Measurements from ENCODE around the gene NRP1. TPM values are rescaled to one million over a fixed set of nuclear protein-coding genes. Genes with fewer than 3 reads are reported as not detected.

Gene NRP1
- polyA plus RNA-seq, 1 of the 3 experiments (the other 2 are of a cell fraction): 129 TPM

DNA sequence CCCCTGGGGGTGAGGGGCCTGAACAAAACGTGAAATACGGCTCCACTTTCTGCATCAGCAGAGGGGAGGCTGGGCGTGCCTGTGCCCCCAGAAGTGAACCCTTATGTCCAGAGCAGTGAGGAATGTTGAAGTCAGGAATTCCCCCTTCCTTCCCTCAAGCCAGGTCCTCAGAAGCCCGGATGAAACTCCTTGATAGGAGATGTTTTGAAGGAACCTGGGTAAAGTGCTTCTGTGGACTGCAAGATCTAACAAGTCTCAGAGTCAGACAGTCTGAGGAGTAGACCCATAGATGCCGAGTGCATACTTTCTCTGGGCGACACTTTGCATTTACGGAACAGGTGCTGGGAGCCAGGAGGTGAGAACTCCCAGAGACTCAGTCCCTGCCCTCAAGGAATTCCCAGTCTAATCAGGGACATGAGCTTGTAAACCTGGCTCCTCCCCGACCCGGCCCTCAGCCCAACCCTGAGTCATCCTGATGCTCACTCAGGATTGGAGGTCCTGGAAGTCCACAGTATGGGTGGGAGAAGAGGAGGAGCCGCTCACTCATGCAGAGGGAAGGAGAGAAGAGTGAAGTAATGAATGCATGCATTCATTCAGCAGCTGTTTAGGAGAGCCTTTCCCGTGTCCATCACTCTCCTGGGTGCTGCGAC lies 197.0 kb downstream of the NRP1 start:
- POLR2A ChIA-PET: no interaction called here
- no peaks in the 10 kb centered on the region for H3K79me2 ChIP-seq (ENCODE audit: insufficient read depth)
- H3K36me3 ChIP-seq (replicated peaks in 1 of 2; ENCODE audit: control insufficient read depth in 1 of 2, insufficient read depth in 2 of 2, low read length in 1 of 2): no peaks in the 10 kb centered on the region
- DNase-seq: no peak
- TF ChIP-seq NRF1 (IDR thresholded peaks at IDR 0.05; ENCODE audit: low read depth, low read length) (no peak), CTCF (IDR thresholded peaks at IDR 0.05) (no peak), IRF3 (IDR thresholded peaks at IDR 0.05; ENCODE audit: low read depth, low read length) (no peak), REST (IDR thresholded peaks at IDR 0.05; ENCODE audit: low read depth, low read length) (no peak)
- no peak overlapping the region for H3K4me3 ChIP-seq (ENCODE audit: low read depth in 2 of 2, low read length in 1 of 2)
- no peaks in the 10 kb centered on the region for H3K9me3 ChIP-seq
- H3K4me1 ChIP-seq (ENCODE audit: control insufficient read depth in 1 of 2, insufficient read depth in 2 of 2, low read depth in 1 of 2, low read length in 1 of 2): peaks cover 7 to 21% of the 10 kb centered on the region in 2 experiments; a peak in 2 of 4 replicates
- WGBS (ENCODE audit: low lambda C conversion rate): 83% methylated on average over 10 of the region's 12 CpGs
- H3K27me3 ChIP-seq (ENCODE audit: insufficient read depth): no peaks in the 10 kb centered on the region
- peaks cover 23% of the 10 kb centered on the region for H3F3A ChIP-seq (replicated peaks; ENCODE audit: insufficient read depth)
- peak overlapping the region in 1 of 2 experiments; percentile 31; a peak in 1 of 4 replicates for H3K27ac ChIP-seq (ENCODE audit: low read depth in 2 of 2, low read length in 1 of 2)
- no peak overlapping the region for H2AFZ ChIP-seq (ENCODE audit: low read depth)
- no peak overlapping the region for H3K9ac ChIP-seq
- CTCF ChIA-PET: interaction anchor here (1.1 kb wide), 2 partner anchors 18 to 27 kb away, joined by 3 to 5 read pairs; no protein-coding TSS in a partner anchor
- no peaks in the 10 kb centered on the region for H4K20me1 ChIP-seq (ENCODE audit: insufficient read depth)
- H3K9me2 ChIP-seq: no peaks in the 10 kb centered on the region
- H3K4me2 ChIP-seq: no peak overlapping the region

GRCh38 chr10:33136781-33137180 lies 197.7 kb downstream of the NRP1 start:
- peaks cover 23% of the 10 kb centered on the region for H3F3A ChIP-seq (replicated peaks; ENCODE audit: insufficient read depth)
- no peaks in the 10 kb centered on the region for H3K36me3 ChIP-seq (replicated peaks in 1 of 2; ENCODE audit: control insufficient read depth in 1 of 2, insufficient read depth in 2 of 2, low read length in 1 of 2)
- H3K9me3 ChIP-seq: no peaks in the 10 kb centered on the region
- 10% methylated on average over 1 of the region's 1 CpG for WGBS (ENCODE audit: low lambda C conversion rate)
- H3K9ac ChIP-seq: no peak overlapping the region
- H3K9me2 ChIP-seq: no peaks in the 10 kb centered on the region
- H3K4me1 ChIP-seq (ENCODE audit: control insufficient read depth in 1 of 2, insufficient read depth in 2 of 2, low read depth in 1 of 2, low read length in 1 of 2): peaks cover 7 to 21% of the 10 kb centered on the region in 2 experiments; a peak in 2 of 4 replicates
- peak overlapping the region in 1 of 2 experiments; percentile 31; a peak in 2 of 4 replicates for H3K27ac ChIP-seq (ENCODE audit: low read depth in 2 of 2, low read length in 1 of 2)
- no peak overlapping the region for H2AFZ ChIP-seq (ENCODE audit: low read depth)
- no peaks in the 10 kb centered on the region for H3K27me3 ChIP-seq (ENCODE audit: insufficient read depth)
- CTCF ChIA-PET: no interaction called here
- no peaks in the 10 kb centered on the region for H3K79me2 ChIP-seq (ENCODE audit: insufficient read depth)
- peak overlapping the region; percentile 12; the same call in 1 of the 2 replicates for H3K4me2 ChIP-seq
- POLR2A ChIA-PET: no interaction called here
- H4K20me1 ChIP-seq (ENCODE audit: insufficient read depth): no peaks in the 10 kb centered on the region
- no peak overlapping the region for H3K4me3 ChIP-seq (ENCODE audit: low read depth in 2 of 2, low read length in 1 of 2)
- DNase-seq: no peak
- no peak for TF ChIP-seq TEAD4 (IDR thresholded peaks at IDR 0.05; ENCODE audit: borderline replicate concordance, insufficient read depth)
- no peak for TF ChIP-seq MXI1 (IDR thresholded peaks at IDR 0.05; ENCODE audit: low read depth, low read length)
- TF ChIP-seq ZBTB33 (IDR thresholded peaks at IDR 0.05; ENCODE audit: borderline replicate concordance, low read depth): no peak
- no peak for TF ChIP-seq ELF1 (IDR thresholded peaks at IDR 0.05)
- no peak for TF ChIP-seq RFX5 (IDR thresholded peaks at IDR 0.05; ENCODE audit: low read length)
- TF ChIP-seq RXRA (IDR thresholded peaks at IDR 0.05; ENCODE audit: borderline replicate concordance, low read depth): no peak
- TF ChIP-seq RAD21 (IDR thresholded peaks at IDR 0.05; ENCODE audit: low read length): no peak
- TF ChIP-seq YY1 (IDR thresholded peaks at IDR 0.05; ENCODE audit: low read depth): no peak
- TF ChIP-seq SMC3 (IDR thresholded peaks at IDR 0.05; ENCODE audit: low read depth, low read length): no peak
- TF ChIP-seq, protein P1, sequence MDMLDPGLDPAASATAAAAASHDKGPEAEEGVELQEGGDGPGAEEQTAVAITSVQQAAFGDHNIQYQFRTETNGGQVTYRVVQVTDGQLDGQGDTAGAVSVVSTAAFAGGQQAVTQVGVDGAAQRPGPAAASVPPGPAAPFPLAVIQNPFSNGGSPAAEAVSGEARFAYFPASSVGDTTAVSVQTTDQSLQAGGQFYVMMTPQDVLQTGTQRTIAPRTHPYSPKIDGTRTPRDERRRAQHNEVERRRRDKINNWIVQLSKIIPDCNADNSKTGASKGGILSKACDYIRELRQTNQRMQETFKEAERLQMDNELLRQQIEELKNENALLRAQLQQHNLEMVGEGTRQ (IDR thresholded peaks at IDR 0.05; ENCODE audit: borderline replicate concordance, low read depth, low read length): no peak
- no peak for TF ChIP-seq RCOR1 (IDR thresholded peaks at IDR 0.05; ENCODE audit: low read length)
- TF ChIP-seq JUND (IDR thresholded peaks at IDR 0.05): peak; percentile 19; the same call in 1 of the 2 replicates

Data from SK-N-SH (cell line).